HCT116 (cell line): ENCODE measurements around the gene CDC37L1.

Experiments used
- CEBPB ChIP-seq: IDR thresholded peaks from 2 replicates; pipeline ENCODE4 v1.6.1; 2012; ENCODE audit warnings: low read depth
- CTCF ChIP-seq, 3 experiments: fragments of 200-600 bp in 1 of 3; sonication (generic) in 1 of 3; IDR thresholded peaks in 2 of 3; conservative IDR thresholded peaks in 1 of 3; 2 replicates each; pipeline ENCODE4 v1.5.1; 2012 to 2017; ENCODE audit warnings: low read depth in 2 of 3, low read length in 2 of 3, antibody characterized with exemption in 1 of 3, borderline replicate concordance in 1 of 3, control low read depth in 1 of 3, mild to moderate bottlenecking in 1 of 3, mixed read lengths in 1 of 3, mixed run types in 1 of 3, moderate library complexity in 1 of 3; ENCODE audit not compliant: insufficient read depth in 1 of 3
- EGR1 ChIP-seq: IDR thresholded peaks from 2 replicates; pipeline ENCODE4 v1.6.1; 2012; ENCODE audit warnings: low read depth
- EZH2phosphoT487 ChIP-seq: fragments of 200-600 bp; IDR thresholded peaks from 2 replicates; pipeline ENCODE4 v1.6.1; 2018; ENCODE audit warnings: antibody characterized with exemption, borderline replicate concordance
- MAX ChIP-seq: IDR thresholded peaks from 2 replicates; pipeline ENCODE4 v1.6.1; 2012
- POLR2A ChIP-seq: IDR thresholded peaks from 2 replicates; pipeline ENCODE4 v1.7.0; 2011; ENCODE audit warnings: borderline replicate concordance; ENCODE audit not compliant: insufficient read depth, insufficient read length; ENCODE audit errors: extremely low read depth
- POLR2AphosphoS5 ChIP-seq: IDR thresholded peaks from 2 replicates; pipeline ENCODE4 v1.6.1; 2011; ENCODE audit warnings: mild to moderate bottlenecking, low read depth, low read length, moderate library complexity
- YY1 ChIP-seq: IDR thresholded peaks from 2 replicates; pipeline ENCODE4 v1.6.1; 2011; ENCODE audit warnings: low read length, low read depth, moderate library complexity, mild to moderate bottlenecking; ENCODE audit not compliant: insufficient replicate concordance; ENCODE audit errors: extremely low read depth
- ZFX ChIP-seq: fragments of 450-650 bp; IDR thresholded peaks from 2 replicates; pipeline ENCODE4 v1.6.1; 2017

DNA sequence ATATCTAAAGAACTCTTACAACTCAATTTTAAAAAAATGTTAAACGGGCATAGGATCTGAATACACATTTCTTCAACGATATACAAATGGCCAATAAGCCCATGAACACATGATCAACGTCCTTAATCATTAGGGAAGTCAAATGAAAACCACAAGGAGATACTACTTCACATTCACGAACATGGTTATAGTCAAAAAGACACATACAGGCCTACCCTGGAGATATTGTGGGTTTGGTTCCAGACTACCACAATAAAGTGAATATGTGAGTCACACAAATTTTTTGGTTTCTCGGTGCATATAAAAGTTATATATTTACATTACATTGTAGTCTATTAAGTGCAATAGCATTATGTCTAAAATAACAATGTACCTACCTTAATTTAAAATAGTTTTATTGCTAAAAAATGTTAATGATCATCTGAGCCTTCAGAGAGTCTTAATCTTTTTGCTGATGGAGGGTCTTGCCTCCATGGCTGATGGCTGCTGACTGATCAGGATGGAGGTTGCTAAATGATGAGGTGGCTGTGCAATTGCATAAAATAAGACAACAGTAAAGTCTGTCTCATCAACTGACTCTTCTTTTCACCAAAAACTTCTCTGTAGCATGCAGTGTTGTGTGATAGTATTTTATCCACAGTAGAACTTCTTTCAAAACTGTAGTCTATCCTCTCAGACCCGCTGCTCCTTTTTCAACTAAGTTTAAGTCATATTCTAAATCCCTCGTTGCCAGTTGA is 46.5 kb downstream of the CDC37L1 start:
- TF ChIP-seq EZH2phosphoT487 (no peak), CTCF (IDR thresholded peaks at IDR 0.05 in 2 of 3, conservative IDR thresholded peaks at IDR 0.05 in 1 of 3; ENCODE audit: borderline replicate concordance in 1 of 3, insufficient read depth in 1 of 3, low read depth in 2 of 3, low read length in 2 of 3) (no peak), POLR2AphosphoS5 (no peak), POLR2A (no peak), ZFX (no peak), MAX (no peak), CEBPB (no peak), YY1 (no peak), EGR1 (no peak)
